Activated CD4-positive, alpha-beta T cell treated with anti-CD3 and anti-CD28 coated beads, Interleukin-2, amount 10 ng/mL, durations not matched to agents 7 days and 5 days (primary cell): ENCODE data around the gene CCS. TPM values are rescaled to one million over a fixed set of nuclear protein-coding genes. Genes with fewer than 3 reads are reported as not detected.

Experiments
- CTCF ChIA-PET: fragments of 350-600 bp; sonication (Branson Sonifier 250); formaldehyde crosslinking; loops from one replicate; lab custom pipeline; 2021; ENCODE audit warnings: antibody characterized with exemption; lab: Charles Lee
- POLR2A ChIA-PET: fragments of 350-600 bp; sonication (Branson Sonifier 250); formaldehyde crosslinking; loops from one replicate; lab custom pipeline; 2021; ENCODE audit warnings: antibody characterized with exemption; lab: Charles Lee
- DNase-seq: peaks from one replicate; pipeline ENCODE4 v3.0.0-alpha.2; 2020
- H3K27ac Mint-ChIP-seq: one replicate; pipeline ENCODE4 v1.8.0; 2021; ENCODE audit warnings: mild to moderate bottlenecking, moderate library complexity, mixed read lengths
- H3K27me3 Mint-ChIP-seq: one replicate; pipeline ENCODE4 v1.8.0; 2021; ENCODE audit warnings: mixed read lengths
- H3K36me3 Mint-ChIP-seq: one replicate; pipeline ENCODE4 v1.8.0; 2021; ENCODE audit warnings: low read depth, mixed read lengths
- H3K4me1 Mint-ChIP-seq: one replicate; pipeline ENCODE4 v1.8.0; 2021; ENCODE audit warnings: mixed read lengths
- H3K4me3 Mint-ChIP-seq: one replicate; pipeline ENCODE4 v1.8.0; 2021; ENCODE audit warnings: mild to moderate bottlenecking, moderate library complexity, mixed read lengths
- H3K9me3 Mint-ChIP-seq: one replicate; pipeline ENCODE4 v1.8.0; 2021; ENCODE audit warnings: mixed read lengths
- total RNA-seq, 2 experiments: library from RNA; stranded (reverse); gene quantifications; one replicate each; pipeline ENCODE4 v1.2.3, GENCODE V29; 2021

CCS gene
- total RNA-seq, 2 experiments from 2014 or later: 28.8 to 32.6 TPM

GRCh38 chr11:66550887-66551286, 42.1 kb upstream of the CCS start:
- no peaks in the 10 kb centered on the region for H3K9me3 Mint-ChIP-seq
- H3K27ac Mint-ChIP-seq: no peak overlapping the region
- peaks cover 15% of the 10 kb centered on the region for H3K27me3 Mint-ChIP-seq
- no peak for DNase-seq
- ChIA-PET CTCF (no interaction called here), POLR2A (no interaction called here)
- H3K4me1 Mint-ChIP-seq: peaks cover 4% of the 10 kb centered on the region
- H3K36me3 Mint-ChIP-seq: no peaks in the 10 kb centered on the region
- no peak overlapping the region for H3K4me3 Mint-ChIP-seq

GRCh38 chr11:66554602-66555001, 38.4 kb upstream of the CCS start:
- no peaks in the 10 kb centered on the region for H3K9me3 Mint-ChIP-seq
- H3K27ac Mint-ChIP-seq: no peak overlapping the region
- peaks cover 4% of the 10 kb centered on the region for H3K4me1 Mint-ChIP-seq
- POLR2A ChIA-PET: no interaction called here
- no peaks in the 10 kb centered on the region for H3K36me3 Mint-ChIP-seq
- no peak for DNase-seq
- no peak overlapping the region for H3K4me3 Mint-ChIP-seq
- peaks cover 8% of the 10 kb centered on the region for H3K27me3 Mint-ChIP-seq
- CTCF ChIA-PET: interaction anchor here (0.7 to 1.8 kb wide), 4 partner anchors 8 to 124 kb away, joined by 3 to 11 read pairs (median 6); partner anchors contain the start of genes ACTN3, MRPL11, RBM4B and ZDHHC24

GRCh38 chr11:66555416-66555815, 37.6 kb upstream of the CCS start:
- DNase-seq: no peak
- ChIA-PET POLR2A (no interaction called here), CTCF (interaction anchor here (0.6 to 1.8 kb wide), 4 partner anchors 9 to 123 kb away, joined by 3 to 11 read pairs (median 6); partner anchors contain the start of genes ACTN3, RBM4B and ZDHHC24)

GRCh38 chr11:66556086-66556485, 36.9 kb upstream of the CCS start:
- Mint-ChIP-seq H3K4me3 (no peak overlapping the region), H3K4me1 (peaks cover 4% of the 10 kb centered on the region), H3K36me3 (no peaks in the 10 kb centered on the region), H3K27me3 (peaks cover 7% of the 10 kb centered on the region), H3K9me3 (no peaks in the 10 kb centered on the region), H3K27ac (no peak overlapping the region)
- POLR2A ChIA-PET: no interaction called here
- CTCF ChIA-PET: interaction anchor here (0.6 to 1.8 kb wide), 3 partner anchors 10 to 123 kb away, joined by 3 to 11 read pairs (median 10); partner anchors contain the start of genes ACTN3, RBM4B and ZDHHC24
- DNase-seq: no peak

More at GRCh38 chr11:66555416-66555815, 37.6 kb upstream of the CCS start:
- Mint-ChIP-seq H3K4me1 (peaks cover 4% of the 10 kb centered on the region), H3K27me3 (peaks cover 6% of the 10 kb centered on the region), H3K4me3 (no peak overlapping the region), H3K36me3 (no peaks in the 10 kb centered on the region), H3K27ac (no peak overlapping the region), H3K9me3 (no peaks in the 10 kb centered on the region)

GRCh38 chr11:66557733-66558326, 35.2 kb upstream of the CCS start:
- H3K4me1 Mint-ChIP-seq: peaks cover 4% of the 10 kb centered on the region
- no peak for DNase-seq
- no peak overlapping the region for H3K4me3 Mint-ChIP-seq
- no peaks in the 10 kb centered on the region for H3K9me3 Mint-ChIP-seq
- peaks cover 7% of the 10 kb centered on the region for H3K27me3 Mint-ChIP-seq
- POLR2A ChIA-PET: interaction anchor here (0.6 kb wide), 1 partner anchor 56 kb away, joined by 7 read pairs; no protein-coding TSS in a partner anchor
- CTCF ChIA-PET: interaction anchor here (1.2 kb wide), 1 partner anchor 12 kb away, joined by 3 read pairs; the partner anchor contains the start of gene ZDHHC24
- no peaks in the 10 kb centered on the region for H3K36me3 Mint-ChIP-seq
- H3K27ac Mint-ChIP-seq: no peak overlapping the region

- Mint-ChIP-seq H3K9me3 (no peaks in the 10 kb centered on the region), H3K27ac (no peak overlapping the region), H3K36me3 (no peaks in the 10 kb centered on the region), H3K4me1 (peaks cover 4% of the 10 kb centered on the region), H3K4me3 (no peak overlapping the region), H3K27me3 (peaks cover 7% of the 10 kb centered on the region)
- ChIA-PET POLR2A (no interaction called here), CTCF (interaction anchor here (0.6 kb wide), 2 partner anchors 12 to 188 kb away, joined by 3 read pairs; no protein-coding TSS in a partner anchor)
- DNase-seq: no peak
Observed at GRCh38 chr11:66559142-66559865, 33.7 kb upstream of the CCS start.

- no peak for DNase-seq
- ChIA-PET POLR2A (no interaction called here), CTCF (interaction anchor here (0.6 kb wide), 1 partner anchor 11 kb away, joined by 3 read pairs; no protein-coding TSS in a partner anchor)
- H3K4me3 Mint-ChIP-seq: no peak overlapping the region
- no peak overlapping the region for H3K27ac Mint-ChIP-seq
- H3K4me1 Mint-ChIP-seq: peaks cover 4% of the 10 kb centered on the region
- H3K36me3 Mint-ChIP-seq: no peaks in the 10 kb centered on the region
- no peaks in the 10 kb centered on the region for H3K9me3 Mint-ChIP-seq
- peaks cover 7% of the 10 kb centered on the region for H3K27me3 Mint-ChIP-seq
Observed at GRCh38 chr11:66559866-66560676, 32.9 kb upstream of the CCS start.

- ChIA-PET POLR2A (no interaction called here), CTCF (interaction anchor here (0.6 to 2.1 kb wide), 6 partner anchors 9 to 509 kb away, joined by 3 to 6 read pairs (median 4); partner anchors contain the start of genes ACTN3, RBM4B and ZDHHC24)
- no peak overlapping the region for H3K27ac Mint-ChIP-seq
Observed at GRCh38 chr11:66561178-66561974, 31.6 kb upstream of the CCS start.

GRCh38 chr11:66561975-66562248, 31.1 kb upstream of the CCS start:
- no peak for DNase-seq
- Mint-ChIP-seq H3K36me3 (no peaks in the 10 kb centered on the region), H3K27ac (no peak overlapping the region), H3K27me3 (peaks cover 10% of the 10 kb centered on the region), H3K4me1 (peaks cover 4% of the 10 kb centered on the region), H3K9me3 (no peaks in the 10 kb centered on the region), H3K4me3 (no peak overlapping the region)
- ChIA-PET CTCF (interaction anchor here (0.6 to 2.1 kb wide), 5 partner anchors 10 to 509 kb away, joined by 3 to 6 read pairs (median 4); partner anchors contain the start of genes ACTN3, RBM4B and ZDHHC24), POLR2A (interaction anchor here (0.5 kb wide), 1 partner anchor 218 kb away, joined by 3 read pairs; no protein-coding TSS in a partner anchor)

More at GRCh38 chr11:66561178-66561974, 31.6 kb upstream of the CCS start:
- Mint-ChIP-seq H3K36me3 (no peaks in the 10 kb centered on the region), H3K27me3 (peaks cover 10% of the 10 kb centered on the region), H3K4me1 (peaks cover 4% of the 10 kb centered on the region), H3K4me3 (no peak overlapping the region), H3K9me3 (no peaks in the 10 kb centered on the region)
- DNase-seq: no peak

GRCh38 chr11:66562275-66562674, 30.7 kb upstream of the CCS start:
- CTCF ChIA-PET: interaction anchor here (0.5 to 2.1 kb wide), 7 partner anchors 10 to 514 kb away, joined by 3 to 6 read pairs (median 3); partner anchors contain the start of genes ACTN3, RBM4B and ZDHHC24
- peaks cover 4% of the 10 kb centered on the region for H3K4me1 Mint-ChIP-seq
- H3K9me3 Mint-ChIP-seq: no peaks in the 10 kb centered on the region
- no peaks in the 10 kb centered on the region for H3K36me3 Mint-ChIP-seq
- DNase-seq: no peak
- H3K27me3 Mint-ChIP-seq: peaks cover 13% of the 10 kb centered on the region
- POLR2A ChIA-PET: interaction anchor here (0.5 kb wide), 1 partner anchor 218 kb away, joined by 3 read pairs; no protein-coding TSS in a partner anchor
- no peak overlapping the region for H3K4me3 Mint-ChIP-seq
- H3K27ac Mint-ChIP-seq: no peak overlapping the region

- no peaks in the 10 kb centered on the region for H3K9me3 Mint-ChIP-seq
- POLR2A ChIA-PET: no interaction called here
Observed at GRCh38 chr11:66562907-66563583, 29.9 kb upstream of the CCS start.

More at GRCh38 chr11:66562907-66563583, 29.9 kb upstream of the CCS start:
- H3K36me3 Mint-ChIP-seq: no peaks in the 10 kb centered on the region
- CTCF ChIA-PET: interaction anchor here (0.5 to 2.1 kb wide), 8 partner anchors 9 to 514 kb away, joined by 3 to 6 read pairs (median 4); partner anchors contain the start of gene RBM4B
- peaks cover 14% of the 10 kb centered on the region for H3K27me3 Mint-ChIP-seq
- peaks cover 7% of the 10 kb centered on the region for H3K4me1 Mint-ChIP-seq
- H3K27ac Mint-ChIP-seq: no peak overlapping the region
- no peak overlapping the region for H3K4me3 Mint-ChIP-seq
- no peak for DNase-seq
